ENCODE data around the gene NCKAP1. TPM values are rescaled to one million over a fixed set of nuclear protein-coding genes. Genes with fewer than 3 reads are reported as not detected.

NCKAP1 gene
- total and polyA plus RNA-seq, 4 experiments from 2014 or later, result 0.24 to 6.3 (median 3.2) TPM

DNA sequence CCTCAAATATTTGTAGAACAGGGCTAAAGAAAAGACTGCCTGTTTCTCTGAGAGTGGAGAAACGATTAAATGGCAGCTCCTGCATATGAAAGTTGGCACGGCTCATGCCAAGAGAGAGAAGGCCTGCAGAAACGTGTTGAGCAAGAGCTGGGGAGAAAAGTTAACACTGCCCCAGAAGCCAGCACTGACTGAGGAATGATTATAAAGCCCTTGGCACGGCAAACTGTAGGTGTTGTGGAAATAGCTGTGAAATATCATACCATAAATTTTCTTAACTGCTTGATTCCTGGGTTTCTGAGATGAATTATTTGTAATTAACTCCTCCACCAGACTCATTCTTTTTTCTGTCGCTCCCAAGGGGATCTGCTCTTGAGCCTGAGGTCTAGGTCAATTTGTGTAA is 176.2 kb downstream of the NCKAP1 start:
- ChIA-PET POLR2A (ENCODE audit: partially characterized antibody) (no interaction called here), CTCF (ENCODE audit: partially characterized antibody) (interaction anchor here (0.6 kb wide), 1 partner anchor 162 kb away, joined by 3 read pairs; no protein-coding TSS in a partner anchor)
- Mint-ChIP-seq H3K36me3 (no peaks in the 10 kb centered on the region), H3K27me3 (peaks cover 30 to 34% of the 10 kb centered on the region in 2 donors), H3K9me3 (peaks cover 0 to 3% (median under 1%) of the 10 kb centered on the region in 8 donors), H3K4me1 (peaks cover 7 to 17% (median 14%) of the 10 kb centered on the region in 4 donors), H3K4me3 (no peak overlapping the region), H3K27ac (no peak overlapping the region)
- no peak for DNase-seq
- Histone ChIP-seq H3K27me3 (ENCODE audit: insufficient read depth, low read length) (peaks cover 5% of the 10 kb centered on the region), H3K27ac (ENCODE audit: low read depth, low read length) (no peak overlapping the region), H3K4me3 (ENCODE audit: low read length in 2 of 2) (no peak overlapping the region), H3K4me1 (ENCODE audit: insufficient read depth, low read length) (peaks cover 11% of the 10 kb centered on the region), H3K9me3 (ENCODE audit: control insufficient read depth in 1 of 2, low read length in 2 of 2) (no peaks in the 10 kb centered on the region), H3K36me3 (ENCODE audit: insufficient read depth, low read length) (no peaks in the 10 kb centered on the region)
- intact Hi-C loops (cut with micrococcal nuclease), result no loop called here

DNA sequence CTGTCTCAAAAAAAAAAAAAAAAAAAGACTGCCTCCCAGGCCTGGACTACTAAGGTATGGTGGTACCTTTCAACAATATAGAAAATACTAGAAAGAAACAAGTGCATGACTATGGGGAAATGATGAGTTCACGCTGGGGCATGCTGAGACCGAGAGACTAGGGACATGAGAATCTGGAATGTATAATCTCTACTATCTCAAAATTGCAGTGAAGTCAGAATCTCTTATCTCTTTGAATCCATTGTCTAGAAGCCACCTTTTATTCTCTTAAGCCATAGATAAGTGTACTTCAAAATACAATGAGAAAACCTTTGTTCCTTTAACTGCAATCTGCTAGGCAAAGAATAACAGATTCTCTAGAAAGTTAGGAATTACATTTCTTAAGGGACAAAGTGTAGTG is 177.4 kb downstream of the NCKAP1 start:
- Histone ChIP-seq H3K4me3 (ENCODE audit: low read length in 2 of 2) (no peak overlapping the region), H3K27ac (ENCODE audit: low read depth, low read length) (no peak overlapping the region), H3K36me3 (ENCODE audit: insufficient read depth, low read length) (no peaks in the 10 kb centered on the region), H3K4me1 (ENCODE audit: insufficient read depth, low read length) (no peaks in the 10 kb centered on the region), H3K27me3 (ENCODE audit: insufficient read depth, low read length) (no peaks in the 10 kb centered on the region), H3K9me3 (ENCODE audit: control insufficient read depth in 1 of 2, low read length in 2 of 2) (no peaks in the 10 kb centered on the region)
- no peak overlapping the region for H3K27ac Mint-ChIP-seq
- H3K36me3 Mint-ChIP-seq, result no peaks in the 10 kb centered on the region
- peaks cover 0 to 10% (median 4%) of the 10 kb centered on the region in 8 donors for H3K9me3 Mint-ChIP-seq
- H3K4me3 Mint-ChIP-seq, result no peak overlapping the region
- POLR2A ChIA-PET (ENCODE audit: partially characterized antibody), result no interaction called here
- CTCF ChIA-PET (ENCODE audit: partially characterized antibody), result no interaction called here
- intact Hi-C loops (cut with micrococcal nuclease), result no loop called here
- DNase-seq, result no peak
- H3K27me3 Mint-ChIP-seq, result peaks cover 26 to 27% of the 10 kb centered on the region in 2 donors
- H3K4me1 Mint-ChIP-seq, result peaks cover 3 to 5% (median 5%) of the 10 kb centered on the region in 4 donors

Other genes starting within 250 kb of the NCKAP1 start
- not detected for gene FRZB, start 171.8 kb downstream of the NCKAP1 start, total RNA-seq
- gene FRZB, start 171.8 kb downstream of the NCKAP1 start, polyA plus RNA-seq, result under 1 TPM in 1 of 2 donors, not detected in 1; 0.43 TPM
- 1 to 10 TPM; 3.3 to 3.7 TPM for gene DUSP19, start 40.3 kb upstream of the NCKAP1 start, total RNA-seq
- 1 to 10 TPM in 1 of 2 donors, under 1 TPM in 1; 0.49 to 1.4 TPM for gene DUSP19, start 40.3 kb upstream of the NCKAP1 start, polyA plus RNA-seq
- gene NUP35, start 86.0 kb upstream of the NCKAP1 start, total RNA-seq, result 10 to 100 TPM; 15.9 to 24.0 TPM
- 1 to 10 TPM; 5.1 to 8.7 TPM for gene NUP35, start 86.0 kb upstream of the NCKAP1 start, polyA plus RNA-seq